ENCODE data around the gene RAB40AL.

GRCh38 chrX:102964940-102965339, 27.9 kb downstream of the RAB40AL start:
- TF ChIP-seq OSR1 (CRISPR knock-in tag; IDR thresholded peaks at IDR 0.05): no peak
- no peak for TF ChIP-seq PATZ1 (CRISPR knock-in tag; IDR thresholded peaks at IDR 0.05; ENCODE audit: borderline replicate concordance)

Data from SK-N-SH treated with all-trans-retinoic acid at 6 μM for 48 hours (cell line).